Measurements from ENCODE around the gene MYO10.

Gene MYO10

GRCh38 chr5:16736158-16736995 lies 199.7 kb downstream of the MYO10 start:
- no peak overlapping the region for H3K4me3 ChIP-seq (ENCODE audit: low read depth, low read length)
- TF ChIP-seq CTCF (IDR thresholded peaks at IDR 0.05; ENCODE audit: low read depth, low read length, missing control alignments): no peak
- DNase-seq (ENCODE audit: low read depth): no peak

- H3K4me3 ChIP-seq (ENCODE audit: low read depth, low read length): no peak overlapping the region
- TF ChIP-seq CTCF (IDR thresholded peaks at IDR 0.05; ENCODE audit: low read depth, low read length, missing control alignments): no peak
- no peak for DNase-seq (ENCODE audit: low read depth)
These were observed 200.7 kb downstream of the MYO10 start for GRCh38 chr5:16735101-16736060.

- no peak for DNase-seq (ENCODE audit: low read depth)
- H3K4me3 ChIP-seq (ENCODE audit: low read depth, low read length): no peak overlapping the region
- no peak for TF ChIP-seq CTCF (IDR thresholded peaks at IDR 0.05; ENCODE audit: low read depth, low read length, missing control alignments)
These were observed 202.6 kb downstream of the MYO10 start for GRCh38 chr5:16733331-16734006.

GRCh38 chr5:16732356-16732755 lies 203.7 kb downstream of the MYO10 start:
- no peak overlapping the region for H3K4me3 ChIP-seq (ENCODE audit: low read depth, low read length)
- TF ChIP-seq CTCF (IDR thresholded peaks at IDR 0.05; ENCODE audit: low read depth, low read length, missing control alignments): no peak
- DNase-seq (ENCODE audit: low read depth): no peak

GRCh38 chr5:16727755-16728325 lies 208.2 kb downstream of the MYO10 start:
- DNase-seq (ENCODE audit: low read depth): no peak
- H3K4me3 ChIP-seq (ENCODE audit: low read depth, low read length): no peak overlapping the region
- no peak for TF ChIP-seq CTCF (IDR thresholded peaks at IDR 0.05; ENCODE audit: low read depth, low read length, missing control alignments)

- H3K4me3 ChIP-seq (ENCODE audit: low read depth, low read length): no peak overlapping the region
- TF ChIP-seq CTCF (IDR thresholded peaks at IDR 0.05; ENCODE audit: low read depth, low read length, missing control alignments): no peak
- no peak for DNase-seq (ENCODE audit: low read depth)
These were observed 209.5 kb downstream of the MYO10 start for GRCh38 chr5:16726538-16726946.
